ENCODE data around the gene KCNAB2. TPM values are rescaled to one million over a fixed set of nuclear protein-coding genes. Genes with fewer than 3 reads are reported as not detected.

Gene KCNAB2
- polyA plus RNA-seq, 1 of the 3 experiments (the other 2 are of a cell fraction), result 7.6 TPM

GRCh38 chr1:6148497-6149241 lies 103.0 kb downstream of the KCNAB2 start:
- H3K27me3 ChIP-seq (ENCODE audit: insufficient read depth), result no peaks in the 10 kb centered on the region
- no peak for TF ChIP-seq RXRA (IDR thresholded peaks at IDR 0.05; ENCODE audit: borderline replicate concordance, low read depth)
- no peak for TF ChIP-seq JUND (IDR thresholded peaks at IDR 0.05)
- no peak for TF ChIP-seq GATA2 (CRISPR knock-in tag; IDR thresholded peaks at IDR 0.05)
- no peak for TF ChIP-seq ZBTB33 (IDR thresholded peaks at IDR 0.05; ENCODE audit: borderline replicate concordance, low read depth)
- no peak for TF ChIP-seq RCOR1 (IDR thresholded peaks at IDR 0.05; ENCODE audit: low read length)
- no peak for TF ChIP-seq GABPA (IDR thresholded peaks at IDR 0.05; ENCODE audit: low read depth)
- no peak for TF ChIP-seq USF2 (IDR thresholded peaks at IDR 0.05; ENCODE audit: borderline replicate concordance, low read depth, low read length)
- H3K9ac ChIP-seq, result no peak overlapping the region
- DNase-seq, result peak; percentile 92
- ChIA-PET POLR2A (no interaction called here), CTCF (interaction anchor here (1.0 kb wide), 1 partner anchor 54 kb away, joined by 3 read pairs; no protein-coding TSS in a partner anchor)
- no peak overlapping the region for H3K4me2 ChIP-seq
- H3K4me3 ChIP-seq (ENCODE audit: low read depth in 2 of 2, low read length in 1 of 2), result peak overlapping the region in 1 of 2 experiments; percentile 19; a peak in 1 of 4 replicates
- H3K27ac ChIP-seq (ENCODE audit: low read depth in 2 of 2, low read length in 1 of 2), result no peak overlapping the region
- H4K20me1 ChIP-seq (ENCODE audit: insufficient read depth), result no peaks in the 10 kb centered on the region
- WGBS (ENCODE audit: low lambda C conversion rate), result 57% methylated on average over 19 of the region's 53 CpGs
- no peaks in the 10 kb centered on the region for H3K36me3 ChIP-seq (replicated peaks in 1 of 2; ENCODE audit: control insufficient read depth in 1 of 2, insufficient read depth in 2 of 2, low read length in 1 of 2)
- no peak overlapping the region for H2AFZ ChIP-seq (ENCODE audit: low read depth)
- H3F3A ChIP-seq (replicated peaks; ENCODE audit: insufficient read depth), result no peaks in the 10 kb centered on the region
- H3K9me3 ChIP-seq, result no peaks in the 10 kb centered on the region
- H3K79me2 ChIP-seq (ENCODE audit: insufficient read depth), result no peaks in the 10 kb centered on the region
- peaks cover 0 to 6% of the 10 kb centered on the region in 2 experiments; a peak in 1 of 4 replicates for H3K4me1 ChIP-seq (ENCODE audit: control insufficient read depth in 1 of 2, insufficient read depth in 2 of 2, low read depth in 1 of 2, low read length in 1 of 2)
- no peaks in the 10 kb centered on the region for H3K9me2 ChIP-seq

DNA sequence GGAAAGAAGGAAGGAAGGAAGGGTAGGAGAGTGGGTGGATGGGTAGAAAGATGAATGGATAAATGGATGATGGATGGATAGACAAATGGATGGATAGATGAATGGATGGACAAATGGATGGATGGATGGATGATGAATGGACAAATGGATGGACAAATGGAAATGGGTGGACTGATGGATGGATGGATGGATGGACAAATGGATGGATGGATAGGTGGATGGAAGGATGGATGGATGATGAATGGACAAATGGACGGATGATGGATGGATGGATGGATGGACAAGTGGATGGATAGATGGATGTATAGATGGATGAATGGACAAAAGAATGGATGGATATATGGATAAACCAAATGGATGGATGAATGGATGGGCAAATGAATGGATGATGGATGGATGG lies 103.9 kb downstream of the KCNAB2 start:
- Histone ChIP-seq H3K4me2 (no peak overlapping the region), H4K20me1 (ENCODE audit: insufficient read depth) (no peaks in the 10 kb centered on the region), H3K79me2 (ENCODE audit: insufficient read depth) (no peaks in the 10 kb centered on the region), H3K9me3 (no peaks in the 10 kb centered on the region), H3F3A (replicated peaks; ENCODE audit: insufficient read depth) (no peaks in the 10 kb centered on the region), H3K4me3 (ENCODE audit: low read depth in 2 of 2, low read length in 1 of 2) (no peak overlapping the region), H2AFZ (ENCODE audit: low read depth) (no peak overlapping the region), H3K36me3 (replicated peaks in 1 of 2; ENCODE audit: control insufficient read depth in 1 of 2, insufficient read depth in 2 of 2, low read length in 1 of 2) (no peaks in the 10 kb centered on the region), H3K27me3 (ENCODE audit: insufficient read depth) (no peaks in the 10 kb centered on the region), H3K27ac (ENCODE audit: low read depth in 2 of 2, low read length in 1 of 2) (no peak overlapping the region), H3K9ac (no peak overlapping the region), H3K9me2 (no peaks in the 10 kb centered on the region), H3K4me1 (ENCODE audit: control insufficient read depth in 1 of 2, insufficient read depth in 2 of 2, low read depth in 1 of 2, low read length in 1 of 2) (peaks cover 0 to 6% of the 10 kb centered on the region in 2 experiments; a peak in 1 of 4 replicates)
- no peak for TF ChIP-seq EP300 (IDR thresholded peaks at IDR 0.05; ENCODE audit: borderline replicate concordance in 1 of 2, low read depth in 1 of 2, low read length in 1 of 2)
- no peak for TF ChIP-seq ZBTB33 (IDR thresholded peaks at IDR 0.05; ENCODE audit: borderline replicate concordance, low read depth)
- 68% methylated on average over 1 of the region's 1 CpG for WGBS (ENCODE audit: low lambda C conversion rate)
- DNase-seq, result no peak
- CTCF ChIA-PET, result no interaction called here
- POLR2A ChIA-PET, result no interaction called here
